ENCODE data around the gene RAPGEF6.
"Not testable (repeated sequence)": the region's sequence is repeated elsewhere in the genome, so short reads cannot be mapped to it uniquely, and the experiment has no call there.

The RAPGEF6 gene

GRCh38 chr5:131496400-131496713, 138.7 kb downstream of the RAPGEF6 start:
- DNase-seq (ENCODE audit: low spot score): no peak

GRCh38 chr5:131495536-131496399, 139.3 kb downstream of the RAPGEF6 start:
- DNase-seq (ENCODE audit: low spot score): no peak

GRCh38 chr5:131491749-131492148, 143.3 kb downstream of the RAPGEF6 start:
- no peak for DNase-seq (ENCODE audit: low spot score)

- DNase-seq (ENCODE audit: low spot score): no peak
Observed at GRCh38 chr5:131488463-131488862, 146.6 kb downstream of the RAPGEF6 start.

GRCh38 chr5:131487371-131487770, 147.7 kb downstream of the RAPGEF6 start:
- DNase-seq (ENCODE audit: low spot score): not testable (repeated sequence)

- DNase-seq (ENCODE audit: low spot score): no peak
Observed at GRCh38 chr5:131482617-131483016, 152.4 kb downstream of the RAPGEF6 start.

- no peak for DNase-seq (ENCODE audit: low spot score)
Observed at GRCh38 chr5:131481569-131481968, 153.5 kb downstream of the RAPGEF6 start.

GRCh38 chr5:131475541-131475941, 159.5 kb downstream of the RAPGEF6 start:
- DNase-seq (ENCODE audit: low spot score): no peak

GRCh38 chr5:131473731-131474130, 161.3 kb downstream of the RAPGEF6 start:
- no peak for DNase-seq (ENCODE audit: low spot score)

GRCh38 chr5:131466171-131466766, 168.8 kb downstream of the RAPGEF6 start:
- no peak for DNase-seq (ENCODE audit: low spot score)

- DNase-seq (ENCODE audit: low spot score): no peak
Observed at GRCh38 chr5:131463656-131464055, 171.4 kb downstream of the RAPGEF6 start.

- no peak for DNase-seq (ENCODE audit: low spot score)
Observed at GRCh38 chr5:131462454-131462853, 172.6 kb downstream of the RAPGEF6 start.

- no peak for DNase-seq (ENCODE audit: low spot score)
Observed at GRCh38 chr5:131461742-131462141, 173.3 kb downstream of the RAPGEF6 start.

- peak; percentile 31 for DNase-seq (ENCODE audit: low spot score)
Observed at GRCh38 chr5:131460867-131461572, 174.0 kb downstream of the RAPGEF6 start.

- no peak for DNase-seq (ENCODE audit: low spot score)
Observed at GRCh38 chr5:131460133-131460532, 174.9 kb downstream of the RAPGEF6 start.

GRCh38 chr5:131459216-131459615, 175.8 kb downstream of the RAPGEF6 start:
- no peak for DNase-seq (ENCODE audit: low spot score)

GRCh38 chr5:131457193-131457592, 177.8 kb downstream of the RAPGEF6 start:
- DNase-seq (ENCODE audit: low spot score): no peak

- DNase-seq (ENCODE audit: low spot score): no peak
Observed at GRCh38 chr5:131450941-131451340, 184.1 kb downstream of the RAPGEF6 start.

- DNase-seq (ENCODE audit: low spot score): no peak
Observed at GRCh38 chr5:131441184-131441583, 193.8 kb downstream of the RAPGEF6 start.

GRCh38 chr5:131436081-131436480, 198.9 kb downstream of the RAPGEF6 start:
- DNase-seq (ENCODE audit: low spot score): peak; percentile 80

GRCh38 chr5:131433109-131433508, 201.9 kb downstream of the RAPGEF6 start:
- DNase-seq (ENCODE audit: low spot score): no peak

GRCh38 chr5:131431794-131432193, 203.2 kb downstream of the RAPGEF6 start:
- no peak for DNase-seq (ENCODE audit: low spot score)

GRCh38 chr5:131430794-131431193, 204.2 kb downstream of the RAPGEF6 start:
- no peak for DNase-seq (ENCODE audit: low spot score)
